ENCODE measurements around the gene ELN. TPM values are rescaled to one million over a fixed set of nuclear protein-coding genes. Genes with fewer than 3 reads are reported as not detected.

Gene ELN
- total and polyA plus RNA-seq, 2 donors (not counting 1 experiment from before 2014, with no cell fraction given) = not detected

DNA sequence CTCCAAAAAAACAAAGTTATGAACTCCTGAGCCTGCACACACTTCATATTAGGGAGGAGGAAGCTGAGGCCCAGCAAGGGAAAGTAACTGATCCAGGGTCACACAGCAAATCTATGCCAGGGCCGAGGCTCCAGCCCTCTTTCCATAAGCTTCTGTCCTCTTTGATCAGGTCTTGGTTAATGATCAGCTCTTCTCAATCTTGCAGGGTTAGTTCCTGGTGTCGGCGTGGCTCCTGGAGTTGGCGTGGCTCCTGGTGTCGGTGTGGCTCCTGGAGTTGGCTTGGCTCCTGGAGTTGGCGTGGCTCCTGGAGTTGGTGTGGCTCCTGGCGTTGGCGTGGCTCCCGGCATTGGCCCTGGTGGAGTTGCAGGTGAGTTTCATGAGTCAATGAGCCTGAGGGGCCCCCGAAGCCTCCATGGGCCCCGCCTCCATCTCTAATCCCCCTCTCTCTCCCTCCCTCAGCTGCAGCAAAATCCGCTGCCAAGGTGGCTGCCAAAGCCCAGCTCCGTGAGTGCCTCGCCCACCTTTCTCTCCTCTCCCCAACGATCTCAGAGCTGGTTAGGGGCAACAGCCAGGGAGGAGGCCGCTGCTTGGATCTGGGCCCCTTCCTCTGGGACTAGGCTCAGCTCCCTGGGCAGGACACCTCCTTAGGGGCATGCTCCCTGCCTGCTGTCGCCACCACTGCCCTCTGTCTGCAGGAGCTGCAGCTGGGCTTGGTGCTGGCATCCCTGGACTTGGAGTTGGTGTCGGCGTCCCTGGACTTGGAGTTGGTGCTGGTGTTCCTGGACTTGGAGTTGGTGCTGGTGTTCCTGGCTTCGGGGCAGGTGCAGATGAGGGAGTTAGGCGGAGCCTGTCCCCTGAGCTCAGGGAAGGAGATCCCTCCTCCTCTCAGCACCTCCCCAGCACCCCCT is 32.0 kb downstream of the ELN start:
- no peaks in the 10 kb centered on the region for H4K20me1 ChIP-seq (ENCODE audit: control insufficient read depth, insufficient read depth, low read length, poor library complexity, severe bottlenecking)
- no peak overlapping the region for H2AFZ ChIP-seq (ENCODE audit: insufficient read depth, low read depth, low read length, poor library complexity, severe bottlenecking)
- CTCF ChIA-PET = interaction anchor here (0.5 to 1.0 kb wide), 3 partner anchors 9 to 341 kb away, joined by 3 to 4 read pairs (median 4); no protein-coding TSS in a partner anchor
- DNase-seq = no peak
- no peaks in the 10 kb centered on the region for H3K79me2 ChIP-seq (ENCODE audit: control insufficient read depth, insufficient read depth, low read length)
- POLR2A ChIA-PET = interaction anchor here (0.6 kb wide), 1 partner anchor 1996 kb away, joined by 5 read pairs; no protein-coding TSS in a partner anchor
- Mint-ChIP-seq H3K4me3 (no peak overlapping the region), H3K27me3 (peaks cover 12% of the 10 kb centered on the region), H3K9me3 (ENCODE audit: insufficient read depth) (no peaks in the 10 kb centered on the region), H3K27ac (no peak overlapping the region), H3K4me1 (peaks cover 5% of the 10 kb centered on the region)
- no peak for ATAC-seq (ENCODE audit: low read depth)
- H3K4me1 ChIP-seq (ENCODE audit: control insufficient read depth in 2 of 2, insufficient read depth in 2 of 2, low read length in 2 of 2) = peaks cover 0 to 5% of the 10 kb centered on the region in 2 donors
- H3K27me3 ChIP-seq (replicated peaks in 1 of 4; ENCODE audit: control extremely low read depth in 1 of 4, control insufficient read depth in 3 of 4, insufficient read depth in 4 of 4, low read length in 3 of 4) = no peaks in the 10 kb centered on the region
- H3K9me3 ChIP-seq (ENCODE audit: control extremely low read depth in 1 of 3, control insufficient read depth in 2 of 3, insufficient read depth in 1 of 3, low read length in 2 of 3) = peaks cover 0 to 3% (median 0%) of the 10 kb centered on the region in 3 donors
- 86% methylated on average over 15 of the region's 21 CpGs for WGBS (ENCODE audit: insufficient coverage)
- no peak for TF ChIP-seq EZH2 (IDR thresholded peaks at IDR 0.05; ENCODE audit: borderline replicate concordance, insufficient read depth, low read depth, low read length, poor library complexity, severe bottlenecking)
- TF ChIP-seq, protein P1, sequence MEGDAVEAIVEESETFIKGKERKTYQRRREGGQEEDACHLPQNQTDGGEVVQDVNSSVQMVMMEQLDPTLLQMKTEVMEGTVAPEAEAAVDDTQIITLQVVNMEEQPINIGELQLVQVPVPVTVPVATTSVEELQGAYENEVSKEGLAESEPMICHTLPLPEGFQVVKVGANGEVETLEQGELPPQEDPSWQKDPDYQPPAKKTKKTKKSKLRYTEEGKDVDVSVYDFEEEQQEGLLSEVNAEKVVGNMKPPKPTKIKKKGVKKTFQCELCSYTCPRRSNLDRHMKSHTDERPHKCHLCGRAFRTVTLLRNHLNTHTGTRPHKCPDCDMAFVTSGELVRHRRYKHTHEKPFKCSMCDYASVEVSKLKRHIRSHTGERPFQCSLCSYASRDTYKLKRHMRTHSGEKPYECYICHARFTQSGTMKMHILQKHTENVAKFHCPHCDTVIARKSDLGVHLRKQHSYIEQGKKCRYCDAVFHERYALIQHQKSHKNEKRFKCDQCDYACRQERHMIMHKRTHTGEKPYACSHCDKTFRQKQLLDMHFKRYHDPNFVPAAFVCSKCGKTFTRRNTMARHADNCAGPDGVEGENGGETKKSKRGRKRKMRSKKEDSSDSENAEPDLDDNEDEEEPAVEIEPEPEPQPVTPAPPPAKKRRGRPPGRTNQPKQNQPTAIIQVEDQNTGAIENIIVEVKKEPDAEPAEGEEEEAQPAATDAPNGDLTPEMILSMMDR (IDR thresholded peaks at IDR 0.05) = no peak
- no peak overlapping the region for H3K9ac ChIP-seq (ENCODE audit: low read length)
- no peak overlapping the region for H3K4me3 ChIP-seq (ENCODE audit: control extremely low read depth in 1 of 5, extremely low read depth in 1 of 5, insufficient read depth in 1 of 5, low read depth in 2 of 5, low read length in 4 of 5)
- H3K36me3 ChIP-seq (replicated peaks in 1 of 2; ENCODE audit: control extremely low read depth in 1 of 2, control insufficient read depth in 1 of 2, extremely low read depth in 1 of 2, insufficient read depth in 2 of 2, low read length in 1 of 2) = no peaks in the 10 kb centered on the region
- intact Hi-C loops (cut with micrococcal nuclease) = no loop called here
- no peak overlapping the region for H3K27ac ChIP-seq (ENCODE audit: low read length in 2 of 2)
- H3K4me2 ChIP-seq (replicated peaks; ENCODE audit: low read depth, low read length, poor library complexity, severe bottlenecking) = no peak overlapping the region
